ENCODE data around the gene ZNF213. TPM values are rescaled to one million over a fixed set of nuclear protein-coding genes. Genes with fewer than 3 reads are reported as not detected.

The ZNF213 gene
- polyA plus RNA-seq, 1 donor from 2014 or later = 5.1 TPM

- no peaks in the 10 kb centered on the region for H3K9me2 ChIP-seq (ENCODE audit: insufficient read depth, low read length)
- no peaks in the 10 kb centered on the region for H3K9me3 ChIP-seq (ENCODE audit: low read length)
- H3K27ac ChIP-seq (ENCODE audit: low read length) = no peak overlapping the region
- H2AFZ ChIP-seq (ENCODE audit: low read depth, low read length) = no peak overlapping the region
- no peak overlapping the region for H3K9ac ChIP-seq (ENCODE audit: low read length)
- no peaks in the 10 kb centered on the region for H3K36me3 ChIP-seq (ENCODE audit: insufficient read depth, low read length)
- no peak for TF ChIP-seq REST (IDR thresholded peaks at IDR 0.05; ENCODE audit: borderline replicate concordance)
- TF ChIP-seq CTCF (IDR thresholded peaks at IDR 0.05; ENCODE audit: poor library complexity, severe bottlenecking) = no peak
- TF ChIP-seq POLR2AphosphoS5 (IDR thresholded peaks at IDR 0.05) = no peak
- no peak for TF ChIP-seq EP300 (conservative IDR thresholded peaks at IDR 0.05; ENCODE audit: poor library complexity, severe bottlenecking)
- no peak for TF ChIP-seq SMC3 (conservative IDR thresholded peaks at IDR 0.05; ENCODE audit: poor library complexity)
- TF ChIP-seq EZH2 (IDR thresholded peaks at IDR 0.05; ENCODE audit: borderline replicate concordance, insufficient read depth, low read length, poor library complexity, severe bottlenecking) = no peak
- no peak for TF ChIP-seq TAF1 (IDR thresholded peaks at IDR 0.05; ENCODE audit: low read depth)
- TF ChIP-seq RAD21 (conservative IDR thresholded peaks at IDR 0.05) = no peak
- no peak for TF ChIP-seq MXI1 (conservative IDR thresholded peaks at IDR 0.05; ENCODE audit: poor library complexity, severe bottlenecking)
- H3K4me3 ChIP-seq (ENCODE audit: low read length) = no peak overlapping the region
- H3K79me2 ChIP-seq (replicated peaks; ENCODE audit: insufficient read depth, low read length) = no peaks in the 10 kb centered on the region
- no peaks in the 10 kb centered on the region for H3F3A ChIP-seq (ENCODE audit: insufficient read depth, low read length, poor library complexity, severe bottlenecking)
- no peaks in the 10 kb centered on the region for H4K20me1 ChIP-seq (ENCODE audit: insufficient read depth)
- H3K27me3 ChIP-seq (ENCODE audit: insufficient read depth, low read depth, low read length) = peaks cover 32% of the 10 kb centered on the region
- no peak overlapping the region for H3K4me2 ChIP-seq (ENCODE audit: low read length)
Measured at GRCh38 chr16:3096362-3096761, 38.5 kb upstream of the ZNF213 start.

GRCh38 chr16:3097266-3097665 lies 37.6 kb upstream of the ZNF213 start:
- Histone ChIP-seq H3K9me2 (ENCODE audit: insufficient read depth, low read length) (no peaks in the 10 kb centered on the region), H3K27ac (ENCODE audit: low read length) (no peak overlapping the region), H3F3A (ENCODE audit: insufficient read depth, low read length, poor library complexity, severe bottlenecking) (no peaks in the 10 kb centered on the region), H2AFZ (ENCODE audit: low read depth, low read length) (no peak overlapping the region), H3K79me2 (replicated peaks; ENCODE audit: insufficient read depth, low read length) (no peaks in the 10 kb centered on the region), H3K4me3 (ENCODE audit: low read length) (no peak overlapping the region), H3K36me3 (ENCODE audit: insufficient read depth, low read length) (no peaks in the 10 kb centered on the region), H3K9me3 (ENCODE audit: low read length) (no peaks in the 10 kb centered on the region), H3K27me3 (ENCODE audit: insufficient read depth, low read depth, low read length) (peaks cover 32% of the 10 kb centered on the region), H3K4me2 (ENCODE audit: low read length) (no peak overlapping the region), H4K20me1 (ENCODE audit: insufficient read depth) (no peaks in the 10 kb centered on the region), H3K9ac (ENCODE audit: low read length) (no peak overlapping the region)
- TF ChIP-seq CTCF (IDR thresholded peaks at IDR 0.05; ENCODE audit: poor library complexity, severe bottlenecking) (no peak), POLR2AphosphoS5 (IDR thresholded peaks at IDR 0.05) (no peak), RAD21 (conservative IDR thresholded peaks at IDR 0.05) (no peak), EZH2 (IDR thresholded peaks at IDR 0.05; ENCODE audit: borderline replicate concordance, insufficient read depth, low read length, poor library complexity, severe bottlenecking) (no peak), REST (IDR thresholded peaks at IDR 0.05; ENCODE audit: borderline replicate concordance) (no peak), TAF1 (IDR thresholded peaks at IDR 0.05; ENCODE audit: low read depth) (no peak), SMC3 (conservative IDR thresholded peaks at IDR 0.05; ENCODE audit: poor library complexity) (no peak), EP300 (conservative IDR thresholded peaks at IDR 0.05; ENCODE audit: poor library complexity, severe bottlenecking) (no peak)
